HepG2 (cell line): ENCODE results near the gene S100G. TPM values are rescaled to one million over a fixed set of nuclear protein-coding genes. Genes with fewer than 3 reads are reported as not detected.

Source experiments
- GZF1 ChIP-seq: sonication (generic); formaldehyde crosslinking; IDR thresholded peaks from 2 replicates; pipeline ENCODE4 v1.5.1; 2020; ENCODE audit warnings: mild to moderate bottlenecking, missing genetic modification reagents
- MAF1 ChIP-seq: sonication (generic); formaldehyde crosslinking; IDR thresholded peaks from 2 replicates; pipeline ENCODE4 v1.5.0; 2020; ENCODE audit warnings: missing genetic modification reagents, borderline replicate concordance
- MED8 ChIP-seq: sonication (generic); formaldehyde crosslinking; IDR thresholded peaks from 2 replicates; pipeline ENCODE4 v1.8.1; 2023; ENCODE audit warnings: mild to moderate bottlenecking, missing genetic modification reagents; ENCODE audit not compliant: insufficient replicate concordance
- NR1H2 ChIP-seq: sonication (generic); formaldehyde crosslinking; IDR thresholded peaks from 2 replicates; pipeline ENCODE4 v1.8.1; 2022; ENCODE audit warnings: low read depth, missing genetic modification reagents, borderline replicate concordance
- ZBTB8A ChIP-seq: sonication (generic); formaldehyde crosslinking; IDR thresholded peaks from 2 replicates; pipeline ENCODE4 v1.4.0; 2020; ENCODE audit warnings: mild to moderate bottlenecking, low read depth, missing genetic modification reagents, borderline replicate concordance
- ZNF572 ChIP-seq: sonication (generic); formaldehyde crosslinking; IDR thresholded peaks from 2 replicates; pipeline ENCODE4 v1.5.1; 2020; ENCODE audit warnings: mild to moderate bottlenecking, missing genetic modification reagents
- ZNF639 ChIP-seq: conservative IDR thresholded peaks from 2 replicates; pipeline ENCODE4 v1.6.1; 2018; ENCODE audit warnings: missing genetic modification reagents
- ZNF747 ChIP-seq: sonication (generic); formaldehyde crosslinking; IDR thresholded peaks from 2 replicates; pipeline ENCODE4 v1.8.1; 2023; ENCODE audit warnings: missing genetic modification reagents, mild to moderate bottlenecking, borderline replicate concordance
- ZNF816 ChIP-seq: sonication (generic); formaldehyde crosslinking; IDR thresholded peaks from 2 replicates; pipeline ENCODE4 v1.8.0; 2022; ENCODE audit warnings: missing genetic modification reagents, mild to moderate bottlenecking, borderline replicate concordance
- polyA plus RNA-seq, 8 experiments: library from polyadenylated mRNA; depleted of rRNA in 3 of 8; stranded (reverse) in 7 of 8; unstranded in 1 of 8; fragments of >200 nt; fragmentation: Illumina TruSeq in 4 of 8; extraction: Trizol in 4 of 8; gene quantifications; 2 replicates each; pipeline versions ENCODE4 v1.2.1 to v1.2.3, GENCODE V29; 2011 to 2016; ENCODE audit warnings: low read depth in 4 of 8, missing spikeins in 1 of 8, mixed read lengths in 1 of 8; ENCODE audit not compliant: insufficient read depth in 1 of 8
- total RNA-seq, 5 experiments: library from RNA; depleted of rRNA; stranded (reverse); fragments of >200 nt; fragmentation: Illumina TruSeq; extraction: Trizol; gene quantifications; 2 replicates each; pipeline ENCODE4 v1.2.3, GENCODE V29; 2016; ENCODE audit warnings: low read depth in 1 of 5
- TF ChIP-seq, protein P1 (sequence below): sonication (generic); formaldehyde crosslinking; IDR thresholded peaks from 2 replicates; pipeline ENCODE4 v1.4.0; 2020; ENCODE audit warnings: mild to moderate bottlenecking, missing genetic modification reagents, borderline replicate concordance
- TF ChIP-seq, protein P2 (sequence below): sonication (generic); formaldehyde crosslinking; IDR thresholded peaks from 2 replicates; pipeline ENCODE4 v1.5.0; 2020; ENCODE audit warnings: missing genetic modification reagents

The S100G gene
- total and polyA plus RNA-seq, 2 of the 13 experiments (the other 11 are each of a cell fraction or from before 2014, with no cell fraction given): not detected

GRCh38 chrX:16661495-16661894, 11.5 kb downstream of the S100G start (continued):
- TF ChIP-seq, protein P1, sequence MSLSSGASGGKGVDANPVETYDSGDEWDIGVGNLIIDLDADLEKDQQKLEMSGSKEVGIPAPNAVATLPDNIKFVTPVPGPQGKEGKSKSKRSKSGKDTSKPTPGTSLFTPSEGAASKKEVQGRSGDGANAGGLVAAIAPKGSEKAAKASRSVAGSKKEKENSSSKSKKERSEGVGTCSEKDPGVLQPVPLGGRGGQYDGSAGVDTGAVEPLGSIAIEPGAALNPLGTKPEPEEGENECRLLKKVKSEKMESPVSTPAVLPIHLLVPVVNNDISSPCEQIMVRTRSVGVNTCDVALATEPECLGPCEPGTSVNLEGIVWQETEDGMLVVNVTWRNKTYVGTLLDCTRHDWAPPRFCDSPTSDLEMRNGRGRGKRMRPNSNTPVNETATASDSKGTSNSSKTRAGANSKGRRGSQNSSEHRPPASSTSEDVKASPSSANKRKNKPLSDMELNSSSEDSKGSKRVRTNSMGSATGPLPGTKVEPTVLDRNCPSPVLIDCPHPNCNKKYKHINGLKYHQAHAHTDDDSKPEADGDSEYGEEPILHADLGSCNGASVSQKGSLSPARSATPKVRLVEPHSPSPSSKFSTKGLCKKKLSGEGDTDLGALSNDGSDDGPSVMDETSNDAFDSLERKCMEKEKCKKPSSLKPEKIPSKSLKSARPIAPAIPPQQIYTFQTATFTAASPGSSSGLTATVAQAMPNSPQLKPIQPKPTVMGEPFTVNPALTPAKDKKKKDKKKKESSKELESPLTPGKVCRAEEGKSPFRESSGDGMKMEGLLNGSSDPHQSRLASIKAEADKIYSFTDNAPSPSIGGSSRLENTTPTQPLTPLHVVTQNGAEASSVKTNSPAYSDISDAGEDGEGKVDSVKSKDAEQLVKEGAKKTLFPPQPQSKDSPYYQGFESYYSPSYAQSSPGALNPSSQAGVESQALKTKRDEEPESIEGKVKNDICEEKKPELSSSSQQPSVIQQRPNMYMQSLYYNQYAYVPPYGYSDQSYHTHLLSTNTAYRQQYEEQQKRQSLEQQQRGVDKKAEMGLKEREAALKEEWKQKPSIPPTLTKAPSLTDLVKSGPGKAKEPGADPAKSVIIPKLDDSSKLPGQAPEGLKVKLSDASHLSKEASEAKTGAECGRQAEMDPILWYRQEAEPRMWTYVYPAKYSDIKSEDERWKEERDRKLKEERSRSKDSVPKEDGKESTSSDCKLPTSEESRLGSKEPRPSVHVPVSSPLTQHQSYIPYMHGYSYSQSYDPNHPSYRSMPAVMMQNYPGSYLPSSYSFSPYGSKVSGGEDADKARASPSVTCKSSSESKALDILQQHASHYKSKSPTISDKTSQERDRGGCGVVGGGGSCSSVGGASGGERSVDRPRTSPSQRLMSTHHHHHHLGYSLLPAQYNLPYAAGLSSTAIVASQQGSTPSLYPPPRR (CRISPR knock-in tag): no peak
- TF ChIP-seq NR1H2 (no peak), ZNF572 (CRISPR knock-in tag) (no peak), GZF1 (CRISPR knock-in tag) (no peak), ZNF747 (CRISPR knock-in tag) (no peak), MAF1 (CRISPR knock-in tag) (no peak), ZNF816 (CRISPR knock-in tag) (no peak), ZNF639 (CRISPR knock-in tag) (no peak), ZBTB8A (CRISPR knock-in tag) (no peak), MED8 (CRISPR knock-in tag) (no peak)
- TF ChIP-seq, protein P2, sequence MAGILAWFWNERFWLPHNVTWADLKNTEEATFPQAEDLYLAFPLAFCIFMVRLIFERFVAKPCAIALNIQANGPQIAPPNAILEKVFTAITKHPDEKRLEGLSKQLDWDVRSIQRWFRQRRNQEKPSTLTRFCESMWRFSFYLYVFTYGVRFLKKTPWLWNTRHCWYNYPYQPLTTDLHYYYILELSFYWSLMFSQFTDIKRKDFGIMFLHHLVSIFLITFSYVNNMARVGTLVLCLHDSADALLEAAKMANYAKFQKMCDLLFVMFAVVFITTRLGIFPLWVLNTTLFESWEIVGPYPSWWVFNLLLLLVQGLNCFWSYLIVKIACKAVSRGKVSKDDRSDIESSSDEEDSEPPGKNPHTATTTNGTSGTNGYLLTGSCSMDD: no peak
